HL-60/S4 treated with retinoic acid at 250 ng/mL for 4 days and 3 days (cell line): ENCODE results near the gene ERCC6.

ENCODE experiments used
- in situ Hi-C: fragments of 300-500 bp; cut with MboI; formaldehyde crosslinking; loops from 2 replicates; pipeline ENCODE4 v1.7.0; 2022; ENCODE audit warnings: low sequenced_read_pairs

The ERCC6 gene

DNA sequence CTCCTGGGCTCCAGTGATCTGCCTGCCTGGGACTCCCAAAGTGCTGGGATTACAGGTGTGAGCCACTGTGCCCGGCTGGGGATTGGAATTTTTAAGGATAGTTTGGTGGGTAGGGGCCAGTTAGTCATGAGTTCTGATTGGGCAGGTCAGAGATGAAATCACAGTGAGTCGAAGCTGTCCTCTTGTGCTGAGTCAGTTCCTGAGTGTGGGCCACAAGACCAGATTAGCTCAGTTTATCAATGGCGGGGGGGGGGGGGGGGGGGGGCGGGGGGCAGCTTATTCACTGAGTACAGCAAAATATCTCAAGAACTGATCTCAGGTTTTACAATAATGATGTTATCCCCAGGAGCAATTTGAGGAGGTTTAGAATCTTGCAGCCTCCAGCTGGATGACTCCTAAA lies 11.6 kb upstream of the ERCC6 start:
- in situ Hi-C loops: no loop called here

DNA sequence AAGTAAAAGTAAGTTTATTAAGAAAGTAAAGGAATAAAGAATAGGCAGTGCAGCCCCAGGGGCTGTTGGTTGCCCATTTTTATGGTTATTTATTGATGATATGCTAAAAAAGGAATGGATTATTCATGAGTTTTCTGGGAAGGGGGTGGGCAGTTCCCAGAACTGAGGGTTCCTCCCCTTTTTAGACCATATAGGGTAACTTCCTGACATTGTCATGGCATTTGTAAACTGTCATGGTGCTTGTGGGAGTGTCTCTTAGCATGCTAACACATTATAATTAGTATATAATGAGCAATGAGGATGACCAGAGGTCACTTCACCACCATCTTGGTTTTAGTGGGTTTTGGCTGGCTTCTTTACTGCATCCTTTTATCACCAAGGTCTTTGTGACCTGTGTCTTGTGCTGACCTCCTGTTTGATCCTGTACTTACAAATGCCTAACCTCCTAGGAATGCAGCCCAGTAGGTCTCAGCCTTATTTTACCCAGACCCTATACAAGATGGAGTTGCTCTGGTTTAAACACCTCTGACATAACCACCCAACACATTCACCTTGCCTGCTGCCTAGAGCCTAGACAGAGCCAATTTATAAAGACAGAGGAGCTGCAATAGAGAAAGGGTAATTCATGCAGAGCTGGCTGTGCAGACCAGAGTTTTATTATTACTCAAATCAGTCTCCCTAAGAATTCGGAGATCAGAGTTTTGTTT lies 10.9 kb upstream of the ERCC6 start:
- in situ Hi-C loops: no loop called here

DNA sequence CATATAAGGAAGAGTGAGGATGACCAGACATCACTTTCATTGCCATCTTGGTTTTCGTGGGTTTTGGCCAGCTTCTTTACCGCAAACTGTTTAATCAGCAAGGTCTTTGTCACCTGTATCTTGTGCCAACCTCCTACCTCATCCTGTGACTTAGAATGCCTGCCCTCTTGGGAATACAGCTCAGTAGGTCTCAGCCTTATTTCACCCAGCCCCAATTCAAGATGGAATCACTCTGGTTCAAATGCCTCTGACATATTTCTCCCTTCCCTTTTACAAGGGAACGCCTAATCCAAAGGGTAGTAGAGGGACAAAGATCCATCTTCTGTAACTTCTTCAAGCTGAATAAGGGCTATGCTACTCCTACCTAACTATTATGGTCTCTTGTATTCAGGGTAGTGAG lies 4.7 kb upstream of the ERCC6 start:
- in situ Hi-C loops: no loop called here

DNA sequence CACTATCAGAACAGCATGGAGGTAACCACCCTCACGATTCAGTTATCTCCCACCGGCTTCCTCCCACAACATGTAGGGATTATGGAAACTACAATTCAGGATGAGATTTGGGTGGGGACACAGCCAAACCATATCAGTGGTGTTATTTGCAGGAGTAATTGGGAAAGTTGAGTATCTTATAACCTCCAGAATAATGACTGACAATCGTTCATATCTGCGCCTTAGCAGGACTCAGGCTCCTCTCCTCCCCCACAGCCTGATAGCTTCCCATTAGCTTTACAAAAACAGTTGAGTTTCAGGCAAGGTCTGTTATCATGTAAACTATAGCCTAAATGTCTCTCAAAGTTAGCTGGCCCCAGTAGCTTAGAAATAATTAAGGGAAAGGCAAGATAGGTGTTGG lies 3.4 kb upstream of the ERCC6 start:
- in situ Hi-C loops: no loop called here

DNA sequence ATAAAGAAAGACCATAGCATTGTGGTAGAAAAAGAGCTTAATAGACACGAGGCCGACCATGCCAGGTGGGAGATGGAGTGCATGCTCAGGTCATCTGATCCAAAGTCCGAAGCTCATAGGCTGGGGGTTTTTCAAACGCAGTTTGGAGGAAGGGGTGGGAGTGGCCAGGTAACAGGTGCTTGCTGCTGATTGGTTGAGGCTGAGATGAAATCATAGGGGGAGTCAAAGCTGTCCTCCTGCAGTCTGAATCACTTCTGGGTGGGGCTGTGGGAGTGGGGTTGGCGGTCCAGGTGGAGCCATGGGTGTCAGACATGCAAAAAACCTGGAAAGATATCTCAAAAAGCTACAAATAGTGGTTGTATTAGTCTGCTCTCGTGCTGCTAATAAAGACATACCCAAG lies 2.8 kb upstream of the ERCC6 start:
- in situ Hi-C loops: no loop called here

DNA sequence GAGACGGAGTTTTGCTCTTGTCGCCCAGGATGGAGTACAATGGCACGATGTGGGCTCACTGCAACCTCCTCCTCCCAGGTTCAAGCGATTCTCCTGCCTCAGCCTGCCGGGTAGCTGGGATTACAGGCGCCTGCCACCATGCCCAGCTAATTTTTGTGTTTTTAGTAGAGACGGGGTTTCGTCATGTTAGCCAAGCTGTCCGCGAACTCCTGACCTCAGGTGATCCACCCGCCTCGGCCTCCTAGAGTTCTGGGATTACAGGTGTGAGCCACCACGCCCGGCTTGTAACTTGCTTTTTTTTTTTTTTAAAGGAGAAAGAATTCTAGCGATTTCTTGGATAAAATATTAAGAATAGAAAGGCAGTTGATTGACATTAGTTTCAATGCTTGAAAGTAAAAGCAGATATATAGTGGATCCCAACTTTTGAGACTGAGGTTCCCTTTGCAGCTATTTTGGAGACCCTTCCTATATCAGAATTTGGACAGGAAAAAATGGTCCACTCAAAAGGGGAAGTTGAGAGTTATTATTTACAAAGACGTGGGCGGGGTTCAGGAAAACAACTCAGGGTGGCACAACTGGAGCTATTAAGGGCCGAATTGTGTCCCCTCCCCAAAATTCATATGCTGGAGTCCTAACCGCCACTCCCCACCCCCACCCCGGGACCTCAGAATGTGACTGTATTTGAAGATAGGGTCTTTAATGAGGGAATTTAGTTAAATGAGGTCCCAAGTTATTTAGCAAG lies 1.3 kb upstream of the ERCC6 start:
- in situ Hi-C loops: no loop called here

DNA sequence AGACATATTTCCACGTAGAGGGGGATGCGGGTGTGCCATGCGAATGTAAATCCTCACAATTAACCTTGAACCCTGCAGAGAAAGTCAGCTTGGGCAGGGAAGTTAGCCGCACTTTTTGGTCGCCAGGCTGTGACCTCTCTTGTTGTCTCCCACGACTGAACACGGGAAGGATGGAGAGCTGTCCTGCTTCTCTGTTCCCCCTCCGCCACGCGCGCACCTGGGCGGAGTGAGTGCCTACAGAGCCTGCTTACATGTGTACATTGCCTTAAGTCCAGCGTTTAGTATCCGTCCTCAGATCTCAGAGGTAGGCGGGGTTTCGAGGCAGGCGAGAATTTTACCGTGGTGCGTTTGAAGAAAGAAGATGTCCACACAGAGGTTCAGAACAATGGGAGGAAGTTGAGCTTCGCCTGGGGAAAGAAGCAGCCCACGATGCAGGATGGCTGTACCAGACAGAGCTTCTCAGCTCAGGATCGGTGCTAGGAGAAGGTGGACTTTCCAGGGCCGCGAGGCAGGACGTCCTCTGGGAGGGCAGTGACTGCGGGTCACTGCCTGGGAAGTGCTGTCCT lies 482 bp upstream of the ERCC6 start:
- in situ Hi-C loops: no loop called here

DNA sequence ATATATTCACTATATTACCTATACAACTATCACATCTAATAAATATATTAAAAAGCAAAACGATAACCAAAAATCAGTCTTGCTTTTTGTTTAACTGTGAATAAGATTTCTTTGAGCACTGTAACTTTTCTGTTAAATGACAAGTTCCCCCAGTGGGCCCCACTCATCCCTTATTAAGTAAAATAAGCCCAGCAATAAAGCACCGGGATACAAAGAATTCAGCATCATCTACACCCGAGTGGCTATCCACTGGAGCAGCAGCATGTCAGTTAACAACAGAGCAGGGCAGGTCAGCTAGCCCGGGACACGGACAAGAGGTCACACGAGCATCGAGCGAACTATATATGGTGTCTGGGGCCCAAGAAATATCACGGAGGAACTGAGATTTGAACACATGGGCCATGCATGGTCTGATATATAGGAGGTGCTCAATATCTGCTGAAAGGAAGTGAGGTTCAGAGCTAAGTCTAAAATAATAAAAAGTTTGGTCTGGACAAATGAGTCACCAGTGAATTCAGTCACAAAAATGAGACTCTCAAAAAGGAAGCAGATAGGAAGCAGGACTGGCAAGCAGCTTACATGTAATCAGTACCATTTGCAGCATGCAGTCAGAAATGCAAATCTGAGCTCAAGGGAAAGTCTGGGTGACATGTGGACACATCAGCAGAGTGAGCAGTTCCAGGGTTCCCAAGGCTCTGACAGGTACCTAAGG lies 4.1 kb downstream of the ERCC6 start:
- in situ Hi-C loops: no loop called here

DNA sequence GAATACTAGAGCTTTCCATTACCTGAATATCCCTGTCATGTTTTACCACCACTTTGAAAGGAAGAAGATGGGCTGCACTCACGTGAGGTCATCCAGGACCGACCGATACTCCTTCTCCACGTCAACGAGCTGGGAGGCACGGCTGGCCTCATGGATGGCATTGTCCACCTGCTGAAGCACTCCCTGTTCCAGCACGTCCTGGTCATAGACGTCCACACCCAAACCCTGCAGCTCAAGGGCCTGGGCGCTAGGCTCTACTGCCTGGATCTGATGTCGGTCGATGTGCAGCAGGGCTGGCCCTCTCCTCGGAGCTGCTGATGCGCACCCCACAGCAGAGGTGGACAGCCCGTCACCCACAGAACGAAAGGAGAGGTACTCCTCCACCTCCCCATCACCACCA lies 6.5 kb downstream of the ERCC6 start:
- in situ Hi-C loops: no loop called here

DNA sequence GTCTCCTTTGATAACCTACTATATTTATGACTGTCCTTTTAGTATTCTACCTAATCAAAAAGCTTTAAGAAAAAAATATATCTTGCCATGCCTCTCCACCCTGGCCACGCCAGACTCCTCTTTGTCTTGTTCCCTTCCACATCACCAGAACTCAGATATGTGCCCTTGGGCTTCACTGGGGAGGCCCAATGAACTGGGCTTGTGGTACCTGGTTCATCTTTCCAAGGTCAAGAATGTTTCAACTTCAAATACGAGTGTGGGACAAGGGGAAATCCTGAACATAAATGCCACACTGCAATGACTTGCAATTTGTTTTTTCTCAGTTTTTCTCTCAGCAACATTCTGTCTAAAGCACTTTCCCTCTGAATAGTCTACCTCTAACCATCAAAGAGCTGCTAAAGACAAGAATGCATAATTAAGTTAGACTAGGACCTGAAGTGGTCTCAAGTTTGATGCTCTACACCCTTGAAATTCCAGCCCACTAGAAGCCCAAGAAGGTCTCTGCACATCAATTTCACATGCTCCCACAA lies 9.9 kb downstream of the ERCC6 start:
- in situ Hi-C loops: no loop called here

DNA sequence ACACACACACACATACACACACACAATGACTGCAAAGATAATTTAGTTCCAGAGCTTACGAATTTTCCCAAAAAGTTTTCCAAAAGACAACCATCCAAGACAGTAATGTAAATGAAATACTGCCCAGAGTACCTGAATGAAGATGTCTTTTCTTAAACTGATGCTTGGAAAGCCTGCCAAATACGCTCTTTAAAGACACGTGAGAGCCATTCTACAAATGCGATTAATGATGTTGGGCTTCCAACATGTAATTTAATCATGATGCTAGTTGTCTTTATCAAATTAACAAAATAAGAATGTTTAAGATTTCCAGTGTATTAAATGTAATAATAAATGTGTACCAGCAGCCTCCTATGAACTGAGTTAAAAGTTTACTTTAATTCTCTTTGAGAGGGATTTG lies 11.1 kb downstream of the ERCC6 start:
- in situ Hi-C loops: no loop called here

DNA sequence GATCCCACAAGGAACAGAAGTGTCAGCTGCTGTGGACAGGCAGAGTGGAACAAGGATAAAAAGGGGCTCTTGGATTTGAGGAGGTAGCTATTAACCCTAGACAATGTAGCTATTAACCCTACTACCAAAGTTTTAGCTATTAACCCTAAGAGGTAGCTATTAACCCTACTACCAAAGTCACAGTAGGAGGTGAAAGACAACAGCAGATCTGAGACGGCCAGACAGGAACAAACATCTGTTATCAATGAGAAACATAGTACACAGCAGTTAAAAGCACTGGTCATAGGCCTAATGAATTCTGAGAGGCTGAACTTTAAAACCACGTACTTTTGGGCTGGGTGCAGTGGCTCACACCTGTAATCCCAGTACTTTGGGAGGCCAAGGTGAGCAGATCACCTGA lies 11.9 kb downstream of the ERCC6 start:
- in situ Hi-C loops: no loop called here

DNA sequence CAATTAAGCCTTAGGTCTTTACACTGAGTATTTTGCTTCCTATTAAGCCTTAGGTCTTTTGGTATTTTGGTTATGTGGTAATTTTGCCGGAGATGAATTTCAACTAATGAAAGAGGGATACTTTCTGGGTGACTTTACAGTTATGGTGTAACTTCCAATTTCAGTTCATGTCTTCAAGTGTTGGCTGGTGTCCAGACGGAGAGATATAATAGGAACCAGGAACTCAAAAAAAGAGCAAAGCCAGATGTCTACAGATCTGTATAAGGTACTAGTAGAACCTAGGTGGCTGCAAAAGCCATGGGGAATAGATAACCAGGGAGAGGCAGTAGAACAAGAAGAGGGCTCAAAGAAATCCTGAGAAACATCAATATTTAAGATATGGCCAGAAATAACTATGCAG lies 12.3 kb downstream of the ERCC6 start:
- in situ Hi-C loops: no loop called here

DNA sequence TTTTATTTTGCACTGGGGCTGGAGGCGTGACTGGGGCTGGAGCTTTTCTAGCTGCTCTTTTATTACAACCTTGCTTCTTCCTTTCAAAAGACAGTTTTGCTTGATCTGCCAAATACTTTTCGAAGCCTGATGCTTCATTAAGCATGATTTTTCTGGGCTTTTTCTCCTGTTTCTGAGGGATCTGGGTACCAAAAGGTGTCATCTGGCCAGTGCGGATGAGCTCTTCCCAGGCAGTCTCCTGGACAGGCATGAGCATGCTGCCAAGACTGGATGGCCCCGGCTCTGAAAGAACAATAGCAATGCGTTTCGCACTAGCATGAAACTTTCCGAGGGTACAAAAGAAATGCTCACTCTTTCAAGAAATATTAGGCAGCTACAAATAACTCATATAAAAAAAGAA lies 14.4 kb downstream of the ERCC6 start:
- in situ Hi-C loops: loop anchor here (25.0 kb wide), 3 partner anchors 537 to 962 kb away; no protein-coding TSS in a partner anchor

DNA sequence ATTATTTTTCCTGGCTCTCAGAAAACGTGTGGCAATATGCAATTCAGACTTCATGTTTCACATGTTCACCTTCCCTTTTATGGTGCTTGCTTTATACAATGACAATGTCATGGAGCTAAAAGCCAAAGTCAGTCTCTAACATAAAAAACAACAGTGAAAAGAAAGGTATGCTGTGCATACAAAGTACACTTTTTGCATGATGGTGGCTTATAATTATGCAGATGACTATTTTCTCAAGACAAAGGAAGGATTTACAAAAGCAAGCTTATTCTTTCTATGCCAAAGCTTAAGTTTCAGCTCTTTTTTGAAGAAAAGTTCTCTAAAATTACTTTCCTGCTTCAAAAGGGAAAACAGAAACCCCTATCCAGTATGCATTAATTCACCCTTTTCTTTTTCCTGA lies 15.6 kb downstream of the ERCC6 start:
- in situ Hi-C loops: loop anchor here (25.0 kb wide), 3 partner anchors 536 to 961 kb away; no protein-coding TSS in a partner anchor

DNA sequence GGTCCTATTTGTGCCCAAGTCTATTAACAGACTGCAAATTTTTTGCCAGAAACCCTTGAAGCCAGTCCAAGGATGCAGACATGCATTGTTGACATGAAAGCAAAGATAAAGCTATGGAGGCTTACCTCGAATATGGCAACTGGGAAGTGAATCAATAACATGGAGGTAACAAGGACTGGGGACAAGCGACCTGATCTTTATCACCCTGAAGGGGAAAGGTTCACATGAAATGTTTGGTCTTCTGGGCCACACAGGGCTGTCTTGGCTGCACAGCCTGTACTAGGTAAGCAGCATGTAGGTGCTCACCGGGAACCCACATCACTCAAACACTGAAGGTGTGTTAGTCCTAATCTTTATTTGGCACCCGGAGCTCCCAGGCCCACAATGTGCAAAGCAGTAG lies 17.9 kb downstream of the ERCC6 start:
- in situ Hi-C loops: loop anchor here (25.0 kb wide), 3 partner anchors 534 to 959 kb away; no protein-coding TSS in a partner anchor

DNA sequence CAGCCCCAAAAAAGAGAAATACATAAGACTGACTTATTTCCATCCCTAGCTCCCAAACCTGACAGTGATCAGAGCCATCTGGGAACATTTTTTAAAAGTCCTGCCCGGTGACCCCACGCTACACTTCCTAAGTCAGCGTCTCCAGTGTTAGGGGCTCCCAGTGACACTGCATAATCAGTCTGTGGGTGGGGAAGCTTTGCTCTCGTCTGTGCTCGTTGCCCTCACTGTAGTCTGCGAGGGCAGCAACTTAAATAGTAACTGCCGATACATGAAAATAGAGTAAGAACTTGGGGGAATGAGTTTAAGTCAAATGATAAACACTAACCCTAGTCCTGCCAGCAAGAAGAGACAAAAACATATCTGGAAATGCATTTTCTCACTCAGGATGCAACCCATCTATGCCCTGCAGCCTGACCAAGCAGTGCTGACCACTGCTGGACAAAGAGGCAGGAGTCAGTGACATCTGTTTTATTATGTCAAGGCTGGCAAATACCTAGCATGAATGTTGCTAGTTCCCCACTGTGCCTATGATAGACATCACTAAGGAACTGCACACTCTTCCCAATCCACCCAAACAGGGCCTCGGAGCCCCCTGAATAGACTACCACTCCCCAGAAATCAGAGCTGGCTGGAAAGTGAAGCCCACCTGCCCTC lies 18.7 kb downstream of the ERCC6 start:
- in situ Hi-C loops: loop anchor here (25.0 kb wide), 3 partner anchors 533 to 958 kb away; no protein-coding TSS in a partner anchor

DNA sequence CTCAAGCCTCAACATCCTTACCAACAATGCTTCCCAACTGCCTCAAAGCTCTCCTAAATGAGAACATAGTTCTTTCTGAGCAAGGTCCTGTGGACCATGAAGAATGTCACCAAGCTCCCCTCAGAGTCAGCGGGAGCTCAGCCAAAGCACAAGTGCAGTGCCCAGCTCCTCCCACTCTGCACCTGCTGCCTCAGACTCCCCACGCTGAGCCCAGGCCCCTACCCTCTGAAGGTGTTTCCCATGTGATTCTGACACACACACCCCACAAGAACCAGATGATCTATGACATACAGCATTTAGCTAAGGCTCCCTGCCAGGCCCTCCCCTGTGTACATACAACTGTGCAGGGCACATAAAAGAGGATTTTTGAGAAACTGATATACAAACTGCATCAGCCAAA lies 19.2 kb downstream of the ERCC6 start:
- in situ Hi-C loops: loop anchor here (25.0 kb wide), 3 partner anchors 532 to 957 kb away; no protein-coding TSS in a partner anchor

DNA sequence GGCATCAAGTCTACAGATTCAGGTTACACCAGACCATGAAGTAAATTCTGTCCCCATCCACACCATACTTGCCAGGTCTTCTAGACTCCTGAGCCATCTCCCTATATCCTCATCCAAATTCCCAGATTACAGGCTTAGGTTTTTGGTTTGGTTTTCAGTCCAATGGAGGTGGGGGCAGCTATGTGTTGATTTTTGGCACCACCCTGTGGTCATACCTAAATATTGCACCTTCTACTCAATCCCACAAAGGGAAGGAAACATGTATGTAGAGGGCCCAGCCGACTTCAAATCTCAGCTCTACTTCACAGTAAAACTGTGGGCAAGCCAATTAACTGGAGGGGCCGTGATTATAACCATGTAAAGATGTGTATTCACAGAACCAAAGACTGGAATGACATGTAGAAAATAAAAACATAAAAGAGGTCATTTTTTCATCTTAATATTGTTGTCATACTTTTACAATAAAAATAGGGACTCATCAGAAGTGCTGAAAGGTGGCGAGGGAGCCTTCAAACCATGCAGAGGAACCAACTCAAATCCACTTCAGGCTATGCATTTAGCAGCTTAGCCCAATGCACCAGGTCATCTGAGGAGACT lies 19.8 kb downstream of the ERCC6 start:
- in situ Hi-C loops: loop anchor here (25.0 kb wide), 3 partner anchors 532 to 957 kb away; no protein-coding TSS in a partner anchor

DNA sequence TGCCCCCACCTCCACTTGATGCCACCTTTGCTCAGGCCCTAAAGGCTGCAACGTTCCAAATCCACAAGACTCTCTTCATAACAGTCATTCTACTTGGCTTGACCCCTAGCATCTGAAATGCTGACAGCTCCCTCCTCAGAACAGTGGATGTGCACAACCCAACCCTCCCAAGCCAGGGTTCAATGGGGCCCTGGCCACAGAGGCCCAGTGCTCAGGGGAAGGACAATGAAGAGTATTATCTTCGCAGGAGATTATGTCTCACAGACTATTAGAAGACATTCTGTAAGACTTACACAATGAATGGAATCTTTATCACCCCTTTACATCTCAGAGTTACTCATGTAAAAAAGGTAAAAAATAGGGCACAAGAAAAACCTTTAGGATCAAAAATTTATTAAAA lies 20.4 kb downstream of the ERCC6 start:
- in situ Hi-C loops: loop anchor here (25.0 kb wide), 3 partner anchors 531 to 956 kb away; no protein-coding TSS in a partner anchor
